ENCODE results near the gene TBC1D22A. TPM values are rescaled to one million over a fixed set of nuclear protein-coding genes. Genes with fewer than 3 reads are reported as not detected.
A peak's percentile ranks its signal among the peaks of the same experiment; 100 is the strongest.

Gene TBC1D22A
- total RNA-seq, 1 experiment from 2014 or later, result 14.3 TPM

GRCh38 chr22:46737105-46737975 lies 25.1 kb upstream of the TBC1D22A start:
- H4K20me1 ChIP-seq (ENCODE audit: low read length), result no peaks in the 10 kb centered on the region
- no peak overlapping the region for H3K27ac ChIP-seq (ENCODE audit: low read length)
- peak overlapping the region; percentile 76 for H2AFZ ChIP-seq (ENCODE audit: low read length)
- TF ChIP-seq EZH2phosphoT487 (IDR thresholded peaks at IDR 0.05; ENCODE audit: borderline replicate concordance, low read length) (no peak), CTCF (conservative IDR thresholded peaks at IDR 0.05; ENCODE audit: low read depth, low read length) (no peak), EZH2 (IDR thresholded peaks at IDR 0.05; ENCODE audit: low read length, unreplicated experiment) (no peak)
- no peaks in the 10 kb centered on the region for H3K36me3 ChIP-seq (ENCODE audit: low read depth, low read length)
- H3K9me2 ChIP-seq (replicated peaks; ENCODE audit: low read length), result no peaks in the 10 kb centered on the region
- H3K4me1 ChIP-seq (ENCODE audit: insufficient read depth, low read length), result peaks cover 5% of the 10 kb centered on the region
- no peaks in the 10 kb centered on the region for H3F3A ChIP-seq (ENCODE audit: low read length, unreplicated experiment)
- no peaks in the 10 kb centered on the region for H3K27me3 ChIP-seq (ENCODE audit: low read length)
- DNase-seq, result peak; percentile 5
- H3K79me2 ChIP-seq (ENCODE audit: low read length), result peaks cover 22% of the 10 kb centered on the region
- peak; percentile 53 for ATAC-seq
- peak overlapping the region; percentile 50; the same call in 1 of the 2 replicates for H3K9ac ChIP-seq (ENCODE audit: low read length)
- intact Hi-C loops (cut with micrococcal nuclease), result no loop called here
- ChIA-PET CTCF (no interaction called here), POLR2A (ENCODE audit: unreplicated experiment) (no interaction called here)
- peak overlapping the region; percentile 69 for H3K4me3 ChIP-seq (ENCODE audit: low read length)
- H3K9me3 ChIP-seq (ENCODE audit: low read length), result no peaks in the 10 kb centered on the region
- H3K4me2 ChIP-seq (ENCODE audit: low read length), result peak overlapping the region; percentile 94
- BruUV-seq (replicated peaks), result no TSS peak

GRCh38 chr22:46737976-46738646 lies 24.3 kb upstream of the TBC1D22A start, which contains the start of gene CERK:
TSS of gene CERK (minus strand) at chr22:46738252. CDS start at chr22:46738148, 104 bp downstream.
- peak within 1 kb of the TSS; percentile 94 for H3K4me2 ChIP-seq (ENCODE audit: low read length)
- no peaks in the 10 kb centered on the region for H4K20me1 ChIP-seq (ENCODE audit: low read length)
- no peaks in the 10 kb centered on the region for H3K9me2 ChIP-seq (replicated peaks; ENCODE audit: low read length)
- no peak for TF ChIP-seq EZH2 (IDR thresholded peaks at IDR 0.05; ENCODE audit: low read length, unreplicated experiment)
- peak within 1 kb of the TSS; percentile 56 for H3K9ac ChIP-seq (ENCODE audit: low read length)
- no peaks in the 10 kb centered on the region for H3K27me3 ChIP-seq (ENCODE audit: low read length)
- H3K4me1 ChIP-seq (ENCODE audit: insufficient read depth, low read length), result peaks cover 11% of the 10 kb centered on the region
- DNase-seq (peak; percentile 35), ATAC-seq (peak; percentile 46)
- no peaks in the 10 kb centered on the region for H3F3A ChIP-seq (ENCODE audit: low read length, unreplicated experiment)
- peaks cover 22% of the 10 kb centered on the region for H3K79me2 ChIP-seq (ENCODE audit: low read length)
- BruUV-seq (replicated peaks), result no TSS peak
- no peaks in the 10 kb centered on the region for H3K9me3 ChIP-seq (ENCODE audit: low read length)
- CTCF ChIA-PET, result no interaction called here
- POLR2A ChIA-PET (ENCODE audit: unreplicated experiment), result no interaction called here
- H3K4me3 ChIP-seq (ENCODE audit: low read length), result peak within 1 kb of the TSS; percentile 69
- no peaks in the 10 kb centered on the region for H3K36me3 ChIP-seq (ENCODE audit: low read depth, low read length)
- H2AFZ ChIP-seq (ENCODE audit: low read length), result peak within 1 kb of the TSS; percentile 76
- no peak within 1 kb of the TSS for H3K27ac ChIP-seq (ENCODE audit: low read length)
- intact Hi-C loops (cut with micrococcal nuclease), result no loop called here

GRCh38 chr22:46738647-46739093 lies 23.8 kb upstream of the TBC1D22A start:
- no peaks in the 10 kb centered on the region for H3K9me2 ChIP-seq (replicated peaks; ENCODE audit: low read length)
- POLR2A ChIA-PET (ENCODE audit: unreplicated experiment), result no interaction called here
- DNase-seq, result no peak
- peaks cover 12% of the 10 kb centered on the region for H3K4me1 ChIP-seq (ENCODE audit: insufficient read depth, low read length)
- BruUV-seq (replicated peaks), result TSS peak; percentile 37
- no peaks in the 10 kb centered on the region for H3K9me3 ChIP-seq (ENCODE audit: low read length)
- no peak overlapping the region for H3K27ac ChIP-seq (ENCODE audit: low read length)
- H2AFZ ChIP-seq (ENCODE audit: low read length), result peak overlapping the region; percentile 76
- peak overlapping the region; percentile 56 for H3K9ac ChIP-seq (ENCODE audit: low read length)
- H3K36me3 ChIP-seq (ENCODE audit: low read depth, low read length), result no peaks in the 10 kb centered on the region
- no peaks in the 10 kb centered on the region for H4K20me1 ChIP-seq (ENCODE audit: low read length)
- H3K4me3 ChIP-seq (ENCODE audit: low read length), result peak overlapping the region; percentile 67
- CTCF ChIA-PET, result no interaction called here
- no peaks in the 10 kb centered on the region for H3F3A ChIP-seq (ENCODE audit: low read length, unreplicated experiment)
- no peak for ATAC-seq
- H3K79me2 ChIP-seq (ENCODE audit: low read length), result peaks cover 22% of the 10 kb centered on the region
- intact Hi-C loops (cut with micrococcal nuclease), result no loop called here
- TF ChIP-seq EZH2 (IDR thresholded peaks at IDR 0.05; ENCODE audit: low read length, unreplicated experiment), result no peak
- no peaks in the 10 kb centered on the region for H3K27me3 ChIP-seq (ENCODE audit: low read length)
- peak overlapping the region; percentile 84 for H3K4me2 ChIP-seq (ENCODE audit: low read length)

All from PC-3 (cell line).